Neuronal stem cell (in vitro differentiated cells): ENCODE data around the gene ZNF219.
A peak's percentile ranks its signal among the peaks of the same experiment; 100 is the strongest.

ENCODE experiments used
- DNase-seq: peaks from one replicate; pipeline ENCODE4 v3.0.0-alpha.2; 2013; ENCODE audit warnings: low spot score
- H2AFZ ChIP-seq: one replicate; pipeline ENCODE4 v1.6.1; 2013; ENCODE audit warnings: mild to moderate bottlenecking, low read length, inconsistent platforms
- H2AK5ac ChIP-seq: 2 replicates; pipeline ENCODE4 v1.6.1; 2013; ENCODE audit warnings: low read depth, mild to moderate bottlenecking, inconsistent platforms, low read length, moderate library complexity, mixed read lengths
- H2BK120ac ChIP-seq: 2 replicates; pipeline ENCODE4 v1.6.1; 2013; ENCODE audit warnings: low read depth, mild to moderate bottlenecking, inconsistent platforms, low read length, moderate library complexity, mixed read lengths
- H2BK12ac ChIP-seq: one replicate; pipeline ENCODE4 v1.6.1; 2013; ENCODE audit warnings: low read length, inconsistent platforms
- H2BK15ac ChIP-seq: 2 replicates; pipeline ENCODE4 v1.6.1; 2013; ENCODE audit warnings: mild to moderate bottlenecking, low read length, inconsistent platforms, mixed read lengths
- H2BK5ac ChIP-seq: one replicate; pipeline ENCODE4 v1.6.1; 2013; ENCODE audit warnings: inconsistent platforms, mild to moderate bottlenecking, low read length, moderate library complexity
- H3K14ac ChIP-seq: one replicate; pipeline ENCODE4 v1.6.1; 2013; ENCODE audit warnings: low read length, inconsistent platforms
- H3K18ac ChIP-seq: 2 replicates; pipeline ENCODE4 v1.6.1; 2013; ENCODE audit warnings: low read length, inconsistent platforms
- H3K23ac ChIP-seq: 2 replicates; pipeline ENCODE4 v1.6.1; 2013; ENCODE audit warnings: low read depth, mild to moderate bottlenecking, mixed read lengths, low read length, inconsistent platforms; ENCODE audit not compliant: poor library complexity
- H3K27ac ChIP-seq: replicated peaks from 3 replicates; pipeline ENCODE4 v1.5.1; 2013; ENCODE audit warnings: low read length, inconsistent platforms
- H3K27me3 ChIP-seq, 3 experiments: 2 replicates each; pipeline ENCODE4 v1.6.1; 2013; ENCODE audit warnings: low read length in 3 of 3, mild to moderate bottlenecking in 2 of 3, inconsistent platforms in 1 of 3, low read depth in 1 of 3, mixed read lengths in 1 of 3, moderate library complexity in 1 of 3; ENCODE audit not compliant: control insufficient read depth in 3 of 3, insufficient read depth in 3 of 3
- H3K36me3 ChIP-seq, 2 donors: replicated peaks in 1 of 2; 2 replicates each; pipeline ENCODE4 v1.6.1; 2013; ENCODE audit warnings: low read length in 2 of 2; ENCODE audit not compliant: control insufficient read depth in 2 of 2, insufficient read depth in 2 of 2
- H3K4ac ChIP-seq: 2 replicates; pipeline ENCODE4 v1.6.1; 2013; ENCODE audit warnings: inconsistent platforms, mild to moderate bottlenecking, low read length, moderate library complexity
- H3K4me1 ChIP-seq, 2 donors: 1 replicate in 1 of 2; 2 replicates in 1 of 2; pipeline ENCODE4 v1.6.1; 2013; ENCODE audit warnings: low read length in 2 of 2, low read depth in 1 of 2; ENCODE audit not compliant: control insufficient read depth in 2 of 2, insufficient read depth in 1 of 2
- H3K4me2 ChIP-seq: one replicate; pipeline ENCODE4 v1.6.1; 2013; ENCODE audit warnings: mild to moderate bottlenecking, low read length, inconsistent platforms; ENCODE audit not compliant: insufficient read depth, poor library complexity, severe bottlenecking
- H3K4me3 ChIP-seq, 2 donors: 2 replicates each; pipeline ENCODE4 v1.5.1; 2013; ENCODE audit warnings: low read length in 2 of 2, mild to moderate bottlenecking in 2 of 2, inconsistent platforms in 1 of 2, moderate library complexity in 1 of 2
- H3K79me1 ChIP-seq: one replicate; pipeline ENCODE4 v1.6.1; 2013; ENCODE audit warnings: low read depth, mild to moderate bottlenecking, inconsistent platforms, low read length, moderate library complexity
- H3K9ac ChIP-seq: one replicate; pipeline ENCODE4 v1.6.1; 2013; ENCODE audit warnings: mild to moderate bottlenecking, low read depth, low read length, inconsistent platforms; ENCODE audit not compliant: poor library complexity
- H3K9me3 ChIP-seq, 2 donors: replicated peaks in 1 of 2; 2 replicates each; pipeline versions ENCODE3 to v1.6.1; 2013; ENCODE audit warnings: low read length in 2 of 2, mild to moderate bottlenecking in 2 of 2, inconsistent platforms in 1 of 2, low read depth in 1 of 2, mixed read lengths in 1 of 2, moderate library complexity in 1 of 2; ENCODE audit not compliant: control insufficient read depth in 2 of 2, insufficient read depth in 1 of 2
- H4K8ac ChIP-seq: one replicate; pipeline ENCODE4 v1.6.1; 2013; ENCODE audit warnings: low read depth, mild to moderate bottlenecking, inconsistent platforms, low read length, moderate library complexity
- H4K91ac ChIP-seq: one replicate; pipeline ENCODE4 v1.6.1; 2013; ENCODE audit warnings: low read length, low read depth, mild to moderate bottlenecking, inconsistent platforms; ENCODE audit not compliant: poor library complexity
- WGBS, 2 donors: extraction: QIAGEN DNeasy Blood & Tissue Kit; methylation state at CpG; one replicate each; pipeline ENCODE4 v1.1.7; 2013; ENCODE audit warnings: missing lambda C conversion rate in 2 of 2, mixed read lengths in 1 of 2; ENCODE audit not compliant: insufficient read length in 2 of 2, insufficient replicate concordance in 1 of 2; ENCODE audit errors: extremely low coverage in 2 of 2; 5-methylcytosine and 5-hydroxymethylcytosine counted together

Gene ZNF219

GRCh38 chr14:21102521-21103410 lies 4.3 kb upstream of the ZNF219 start:
- Histone ChIP-seq H3K4ac (no peak overlapping the region), H3K79me1 (no peaks in the 10 kb centered on the region), H2BK5ac (no peak overlapping the region), H3K27me3 (no peaks in the 10 kb centered on the region), H4K8ac (no peak overlapping the region), H3K36me3 (no peaks in the 10 kb centered on the region), H3K23ac (no peak overlapping the region), H2AFZ (peak overlapping the region; percentile 97), H3K4me1 (peaks cover 28 to 40% of the 10 kb centered on the region in 2 donors), H2BK12ac (no peak overlapping the region), H3K14ac (no peak overlapping the region), H3K18ac (peak overlapping the region; percentile 21), H2BK15ac (peak overlapping the region; percentile 8), H3K27ac (peak overlapping the region; percentile 15), H2AK5ac (no peak overlapping the region), H3K9me3 (no peaks in the 10 kb centered on the region), H4K91ac (no peak overlapping the region), H3K4me2 (peak overlapping the region; percentile 54), H3K4me3 (peak overlapping the region; percentile 45 to 67), H3K9ac (no peak overlapping the region), H2BK120ac (no peak overlapping the region)
- DNase-seq = no peak
- no CpG with 5 or more reads among the region's 9 CpGs for WGBS, 2 donors

- Histone ChIP-seq H2BK120ac (no peak overlapping the region), H3K14ac (no peak overlapping the region), H3K9me3 (no peaks in the 10 kb centered on the region), H3K18ac (no peak overlapping the region), H4K8ac (no peak overlapping the region), H2AFZ (no peak overlapping the region), H3K27ac (no peak overlapping the region), H2BK15ac (peak overlapping the region; percentile 8), H2AK5ac (no peak overlapping the region), H3K4ac (no peak overlapping the region), H3K4me1 (peaks cover 25 to 42% of the 10 kb centered on the region in 2 donors), H3K4me2 (no peak overlapping the region), H3K36me3 (no peaks in the 10 kb centered on the region), H3K9ac (no peak overlapping the region), H3K27me3 (no peaks in the 10 kb centered on the region), H3K4me3 (no peak overlapping the region), H2BK5ac (no peak overlapping the region), H4K91ac (no peak overlapping the region), H2BK12ac (no peak overlapping the region), H3K23ac (no peak overlapping the region), H3K79me1 (no peaks in the 10 kb centered on the region)
- no peak for DNase-seq
- no CpG with 5 or more reads among the region's 8 CpGs for WGBS, 2 donors
Measured at GRCh38 chr14:21101802-21102413, 3.5 kb upstream of the ZNF219 start.

- H4K8ac ChIP-seq = no peak within 1 kb of the TSS
- no peak within 1 kb of the TSS for H2BK120ac ChIP-seq
- H3K18ac ChIP-seq = no peak within 1 kb of the TSS
- peak within 1 kb of the TSS in 1 of 2 donors; percentile 61 for H3K4me3 ChIP-seq
- H3K14ac ChIP-seq = no peak within 1 kb of the TSS
- no peak within 1 kb of the TSS for H3K27ac ChIP-seq
- H2BK12ac ChIP-seq = peak within 1 kb of the TSS; percentile 2
- peak within 1 kb of the TSS; percentile 8 for H2BK15ac ChIP-seq
- H3K9me3 ChIP-seq = no peaks in the 10 kb centered on the region
- no peak within 1 kb of the TSS for H3K4me2 ChIP-seq
- no peak within 1 kb of the TSS for H3K23ac ChIP-seq
- H3K36me3 ChIP-seq = no peaks in the 10 kb centered on the region
- peaks cover 28 to 45% of the 10 kb centered on the region in 2 donors for H3K4me1 ChIP-seq
- no peaks in the 10 kb centered on the region for H3K79me1 ChIP-seq
- H3K9ac ChIP-seq = no peak within 1 kb of the TSS
- WGBS, 2 donors = no CpG with 5 or more reads among the region's 5 CpGs
- H4K91ac ChIP-seq = no peak within 1 kb of the TSS
- H3K4ac ChIP-seq = no peak within 1 kb of the TSS
- H2AFZ ChIP-seq = no peak within 1 kb of the TSS
- no peaks in the 10 kb centered on the region for H3K27me3 ChIP-seq
- peak within 1 kb of the TSS; percentile 15 for H2BK5ac ChIP-seq
- H2AK5ac ChIP-seq = peak within 1 kb of the TSS; percentile 71
- no peak for DNase-seq
Measured at GRCh38 chr14:21100931-21101330, 2.5 kb upstream of the ZNF219 start, which contains the start of gene TMEM253. TSS of gene TMEM253 (plus strand) at chr14:21101066. CDS start at chr14:21101344, 278 bp downstream.

GRCh38 chr14:21099596-21099985 lies 1.1 kb upstream of the ZNF219 start:
- Histone ChIP-seq H3K18ac (no peak overlapping the region), H3K4me2 (no peak overlapping the region), H3K14ac (no peak overlapping the region), H3K23ac (no peak overlapping the region), H4K8ac (no peak overlapping the region), H2BK5ac (no peak overlapping the region), H3K4ac (no peak overlapping the region), H3K36me3 (no peaks in the 10 kb centered on the region), H2BK12ac (no peak overlapping the region), H3K27ac (peak overlapping the region; percentile 89), H2BK15ac (no peak overlapping the region), H3K9me3 (no peaks in the 10 kb centered on the region), H3K27me3 (no peaks in the 10 kb centered on the region), H2BK120ac (no peak overlapping the region), H3K79me1 (no peaks in the 10 kb centered on the region), H4K91ac (no peak overlapping the region), H2AK5ac (no peak overlapping the region), H3K9ac (no peak overlapping the region), H3K4me3 (peak overlapping the region in 1 of 2 donors; percentile 61), H2AFZ (no peak overlapping the region), H3K4me1 (peaks cover 31 to 48% of the 10 kb centered on the region in 2 donors)
- DNase-seq = no peak
- WGBS, 2 donors = no CpG with 5 or more reads among the region's 5 CpGs
